HL-60 (cell line): ENCODE measurements around the gene PRLR.

Experiments
- DNase-seq, 2 experiments: peaks; one replicate each; pipeline ENCODE4 v3.0.0-alpha.2; 2010 to 2020; ENCODE audit warnings: low read depth in 1 of 2, low spot score in 1 of 2
- H3K27ac ChIP-seq: fragments of 250-450 bp; sonication (Bioruptor Pico); replicated peaks from 2 replicates; pipeline ENCODE4 v1.5.1; 2020; ENCODE audit warnings: mild to moderate bottlenecking, moderate library complexity
- H3K27me3 ChIP-seq: fragments of 250-450 bp; sonication (Bioruptor Pico); 2 replicates; pipeline ENCODE4 v1.5.1; 2021; ENCODE audit warnings: mild to moderate bottlenecking, moderate library complexity; ENCODE audit not compliant: insufficient read depth, poor library complexity, severe bottlenecking
- H3K4me3 ChIP-seq: replicated peaks from 2 replicates; pipeline ENCODE4 v1.5.1; 2011; ENCODE audit warnings: mild to moderate bottlenecking, control low read depth, low read length; ENCODE audit not compliant: insufficient read depth
- GABPA ChIP-seq: IDR thresholded peaks from 2 replicates; pipeline ENCODE4 v1.6.1; 2012; ENCODE audit warnings: low read depth
- POLR2AphosphoS5 ChIP-seq: IDR thresholded peaks from 2 replicates; pipeline ENCODE4 v1.6.1; 2012; ENCODE audit warnings: low read depth
- SPI1 ChIP-seq: IDR thresholded peaks from 2 replicates; pipeline ENCODE4 v1.6.1; 2012; ENCODE audit warnings: low read depth, mild to moderate bottlenecking, borderline replicate concordance
- TF ChIP-seq, protein P1 (sequence below): IDR thresholded peaks from 2 replicates; pipeline ENCODE4 v1.6.1; 2012; ENCODE audit warnings: low read depth; ENCODE audit not compliant: insufficient replicate concordance
- TF ChIP-seq, protein P2 (sequence below): IDR thresholded peaks from one replicate; pipeline ENCODE4 v1.5.1; 2011; ENCODE audit warnings: low read length, control low read depth, inconsistent platforms; ENCODE audit not compliant: insufficient read depth

Gene PRLR

DNA sequence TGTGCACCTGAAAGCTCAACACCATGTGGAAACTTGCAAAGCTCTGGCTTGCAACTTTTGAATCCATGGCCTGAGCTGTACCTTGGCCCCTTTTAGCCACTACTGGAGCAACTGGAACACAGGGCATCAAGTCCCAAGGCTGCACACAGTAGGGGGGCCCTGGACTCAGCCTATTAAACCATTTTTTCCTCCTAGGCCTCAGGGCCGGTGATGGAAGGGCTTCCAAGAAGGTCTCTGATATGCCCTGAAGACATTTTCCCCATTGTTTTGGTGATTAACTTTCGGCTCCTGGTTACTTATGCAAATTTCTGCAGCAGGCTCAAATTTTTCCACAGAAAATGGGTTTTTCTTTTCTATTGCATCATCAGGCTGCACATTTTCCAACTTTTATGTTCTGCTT, 22.7 kb upstream of the PRLR start:
- TF ChIP-seq, protein P1, sequence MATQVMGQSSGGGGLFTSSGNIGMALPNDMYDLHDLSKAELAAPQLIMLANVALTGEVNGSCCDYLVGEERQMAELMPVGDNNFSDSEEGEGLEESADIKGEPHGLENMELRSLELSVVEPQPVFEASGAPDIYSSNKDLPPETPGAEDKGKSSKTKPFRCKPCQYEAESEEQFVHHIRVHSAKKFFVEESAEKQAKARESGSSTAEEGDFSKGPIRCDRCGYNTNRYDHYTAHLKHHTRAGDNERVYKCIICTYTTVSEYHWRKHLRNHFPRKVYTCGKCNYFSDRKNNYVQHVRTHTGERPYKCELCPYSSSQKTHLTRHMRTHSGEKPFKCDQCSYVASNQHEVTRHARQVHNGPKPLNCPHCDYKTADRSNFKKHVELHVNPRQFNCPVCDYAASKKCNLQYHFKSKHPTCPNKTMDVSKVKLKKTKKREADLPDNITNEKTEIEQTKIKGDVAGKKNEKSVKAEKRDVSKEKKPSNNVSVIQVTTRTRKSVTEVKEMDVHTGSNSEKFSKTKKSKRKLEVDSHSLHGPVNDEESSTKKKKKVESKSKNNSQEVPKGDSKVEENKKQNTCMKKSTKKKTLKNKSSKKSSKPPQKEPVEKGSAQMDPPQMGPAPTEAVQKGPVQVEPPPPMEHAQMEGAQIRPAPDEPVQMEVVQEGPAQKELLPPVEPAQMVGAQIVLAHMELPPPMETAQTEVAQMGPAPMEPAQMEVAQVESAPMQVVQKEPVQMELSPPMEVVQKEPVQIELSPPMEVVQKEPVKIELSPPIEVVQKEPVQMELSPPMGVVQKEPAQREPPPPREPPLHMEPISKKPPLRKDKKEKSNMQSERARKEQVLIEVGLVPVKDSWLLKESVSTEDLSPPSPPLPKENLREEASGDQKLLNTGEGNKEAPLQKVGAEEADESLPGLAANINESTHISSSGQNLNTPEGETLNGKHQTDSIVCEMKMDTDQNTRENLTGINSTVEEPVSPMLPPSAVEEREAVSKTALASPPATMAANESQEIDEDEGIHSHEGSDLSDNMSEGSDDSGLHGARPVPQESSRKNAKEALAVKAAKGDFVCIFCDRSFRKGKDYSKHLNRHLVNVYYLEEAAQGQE = no peak
- no peak for TF ChIP-seq POLR2AphosphoS5
- TF ChIP-seq SPI1 = no peak
- TF ChIP-seq GABPA = no peak
- Histone ChIP-seq H3K27ac (no peak overlapping the region), H3K27me3 (no peaks in the 10 kb centered on the region), H3K4me3 (no peak overlapping the region)
- DNase-seq = no peak

DNA sequence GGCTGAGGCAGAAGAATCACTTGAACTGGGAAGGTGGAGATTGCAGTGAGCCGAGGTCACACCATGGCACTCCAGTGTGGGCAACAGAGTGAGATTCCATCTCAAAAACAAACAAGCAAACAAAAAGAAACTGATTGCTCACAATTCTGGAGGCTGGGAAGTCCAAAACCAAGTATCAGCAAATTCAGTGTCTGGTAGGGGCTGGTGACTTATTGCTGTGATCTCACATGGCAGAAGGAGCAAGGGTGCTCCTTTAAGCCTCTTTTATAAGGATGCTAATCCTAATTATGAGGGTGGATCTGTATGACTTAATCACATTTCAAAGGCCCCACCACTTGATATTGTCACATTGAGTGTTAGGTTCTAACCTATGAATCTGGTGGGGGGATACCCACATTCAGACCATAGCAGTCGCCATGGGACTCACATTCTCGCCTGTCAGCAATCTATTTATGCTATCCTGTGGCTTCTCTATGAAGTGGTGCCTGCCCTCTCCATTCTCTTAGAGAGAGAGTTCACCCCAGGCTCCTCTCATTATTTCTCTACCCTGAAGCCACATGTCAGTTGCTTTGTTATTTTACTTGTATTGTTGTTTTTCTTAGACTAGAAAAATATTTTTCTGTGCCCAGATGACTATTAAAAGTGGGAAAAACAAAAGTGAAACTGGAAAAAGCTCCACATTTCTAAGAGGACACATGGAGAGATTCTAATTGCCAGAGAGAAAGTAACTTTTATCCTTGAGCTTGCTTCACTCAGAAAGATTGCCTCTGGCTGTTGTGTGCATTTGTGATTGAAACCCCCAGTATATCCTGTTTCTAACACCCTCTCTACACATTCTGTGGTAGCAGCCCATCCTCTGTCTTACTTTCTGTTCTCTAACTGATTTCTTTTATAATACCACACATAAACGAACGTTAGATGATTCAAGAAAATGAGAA, 18.8 kb upstream of the PRLR start:
- no peak for DNase-seq
- Histone ChIP-seq H3K27me3 (no peaks in the 10 kb centered on the region), H3K27ac (no peak overlapping the region), H3K4me3 (no peak overlapping the region)
- TF ChIP-seq, protein P1 = no peak
- TF ChIP-seq SPI1 (no peak), GABPA (no peak), POLR2AphosphoS5 (no peak)
- TF ChIP-seq, protein P2, sequence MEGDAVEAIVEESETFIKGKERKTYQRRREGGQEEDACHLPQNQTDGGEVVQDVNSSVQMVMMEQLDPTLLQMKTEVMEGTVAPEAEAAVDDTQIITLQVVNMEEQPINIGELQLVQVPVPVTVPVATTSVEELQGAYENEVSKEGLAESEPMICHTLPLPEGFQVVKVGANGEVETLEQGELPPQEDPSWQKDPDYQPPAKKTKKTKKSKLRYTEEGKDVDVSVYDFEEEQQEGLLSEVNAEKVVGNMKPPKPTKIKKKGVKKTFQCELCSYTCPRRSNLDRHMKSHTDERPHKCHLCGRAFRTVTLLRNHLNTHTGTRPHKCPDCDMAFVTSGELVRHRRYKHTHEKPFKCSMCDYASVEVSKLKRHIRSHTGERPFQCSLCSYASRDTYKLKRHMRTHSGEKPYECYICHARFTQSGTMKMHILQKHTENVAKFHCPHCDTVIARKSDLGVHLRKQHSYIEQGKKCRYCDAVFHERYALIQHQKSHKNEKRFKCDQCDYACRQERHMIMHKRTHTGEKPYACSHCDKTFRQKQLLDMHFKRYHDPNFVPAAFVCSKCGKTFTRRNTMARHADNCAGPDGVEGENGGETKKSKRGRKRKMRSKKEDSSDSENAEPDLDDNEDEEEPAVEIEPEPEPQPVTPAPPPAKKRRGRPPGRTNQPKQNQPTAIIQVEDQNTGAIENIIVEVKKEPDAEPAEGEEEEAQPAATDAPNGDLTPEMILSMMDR = no peak

DNA sequence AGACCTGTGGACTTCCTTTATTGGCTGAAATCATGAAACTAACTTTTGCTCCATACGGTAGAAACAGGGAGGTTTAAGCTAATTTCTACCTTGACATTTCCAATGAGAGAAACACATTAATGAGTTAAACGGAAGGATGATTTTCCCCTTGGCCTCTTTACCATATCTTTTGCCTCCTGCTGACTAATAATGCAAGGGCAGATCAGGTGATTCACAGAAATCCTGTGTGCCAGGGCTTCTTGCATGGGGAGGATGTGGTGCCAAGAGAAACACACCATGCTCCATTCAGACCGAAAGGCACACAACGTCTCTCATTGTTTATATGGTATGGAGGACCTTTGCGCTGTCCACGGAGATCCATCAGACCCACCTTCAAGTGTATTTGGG, 17.4 kb upstream of the PRLR start:
- Histone ChIP-seq H3K4me3 (no peak overlapping the region), H3K27me3 (no peaks in the 10 kb centered on the region), H3K27ac (no peak overlapping the region)
- TF ChIP-seq POLR2AphosphoS5 (no peak), GABPA (no peak), SPI1 (no peak)
- TF ChIP-seq, protein P1 = no peak
- TF ChIP-seq, protein P2 = no peak
- DNase-seq = no peak
